GM12873 (cell line): ENCODE data around the gene TSPAN16.

Experiments
- TF ChIP-seq, protein P1 (sequence below): IDR thresholded peaks from 2 replicates; pipeline ENCODE4 v1.5.1; 2012; ENCODE audit warnings: low read depth, mild to moderate bottlenecking, moderate library complexity, low read length, control low read depth; ENCODE audit not compliant: insufficient read depth; ENCODE audit errors: missing control alignments

Gene TSPAN16

DNA sequence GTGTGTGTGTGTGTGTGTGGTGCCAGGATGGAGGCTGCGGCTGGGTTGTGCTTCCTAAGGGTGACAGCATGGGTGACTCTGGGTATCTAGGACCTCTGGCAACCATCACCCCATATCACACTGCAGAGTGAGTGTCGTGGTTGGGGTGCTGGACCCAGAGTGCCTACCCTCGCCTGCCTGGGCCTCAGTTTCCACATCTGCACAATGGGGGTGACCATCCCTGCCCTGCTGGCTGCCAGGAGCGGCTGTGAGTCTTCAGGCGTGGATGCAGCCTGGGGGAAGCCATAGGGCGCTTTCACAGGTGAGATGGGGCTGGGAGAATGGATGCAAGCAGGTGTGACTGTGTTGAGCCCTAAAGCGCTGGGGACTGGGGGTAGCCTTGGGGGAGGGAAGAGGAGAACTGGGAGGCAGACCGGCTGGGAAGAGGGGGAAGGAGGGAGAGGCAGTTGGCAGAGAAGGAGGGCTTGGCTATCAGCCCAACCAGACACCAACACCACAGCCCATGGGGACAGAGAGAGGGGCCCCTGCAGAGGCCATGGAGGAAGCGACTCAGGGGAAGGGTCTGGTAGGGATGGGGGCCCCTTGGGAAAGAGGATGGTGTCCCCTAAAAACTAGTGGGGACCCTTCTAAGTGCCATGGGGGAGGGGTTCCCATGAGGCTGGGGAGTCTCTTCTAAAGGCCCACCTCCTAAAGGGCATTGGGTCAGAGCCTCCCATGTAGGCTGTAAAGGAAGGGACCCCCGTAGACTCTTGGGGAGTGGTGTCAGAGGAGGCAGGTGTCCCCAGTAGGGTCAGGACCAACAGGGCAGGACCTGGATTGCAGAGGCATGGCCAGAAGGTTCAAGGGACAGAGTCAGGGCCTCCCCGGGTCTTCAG, 61.0 kb downstream of the TSPAN16 start:
- TF ChIP-seq, protein P1, sequence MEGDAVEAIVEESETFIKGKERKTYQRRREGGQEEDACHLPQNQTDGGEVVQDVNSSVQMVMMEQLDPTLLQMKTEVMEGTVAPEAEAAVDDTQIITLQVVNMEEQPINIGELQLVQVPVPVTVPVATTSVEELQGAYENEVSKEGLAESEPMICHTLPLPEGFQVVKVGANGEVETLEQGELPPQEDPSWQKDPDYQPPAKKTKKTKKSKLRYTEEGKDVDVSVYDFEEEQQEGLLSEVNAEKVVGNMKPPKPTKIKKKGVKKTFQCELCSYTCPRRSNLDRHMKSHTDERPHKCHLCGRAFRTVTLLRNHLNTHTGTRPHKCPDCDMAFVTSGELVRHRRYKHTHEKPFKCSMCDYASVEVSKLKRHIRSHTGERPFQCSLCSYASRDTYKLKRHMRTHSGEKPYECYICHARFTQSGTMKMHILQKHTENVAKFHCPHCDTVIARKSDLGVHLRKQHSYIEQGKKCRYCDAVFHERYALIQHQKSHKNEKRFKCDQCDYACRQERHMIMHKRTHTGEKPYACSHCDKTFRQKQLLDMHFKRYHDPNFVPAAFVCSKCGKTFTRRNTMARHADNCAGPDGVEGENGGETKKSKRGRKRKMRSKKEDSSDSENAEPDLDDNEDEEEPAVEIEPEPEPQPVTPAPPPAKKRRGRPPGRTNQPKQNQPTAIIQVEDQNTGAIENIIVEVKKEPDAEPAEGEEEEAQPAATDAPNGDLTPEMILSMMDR: no peak

- TF ChIP-seq, protein P1: no peak
Measured at GRCh38 chr19:11359421-11359820, 63.5 kb downstream of the TSPAN16 start.

DNA sequence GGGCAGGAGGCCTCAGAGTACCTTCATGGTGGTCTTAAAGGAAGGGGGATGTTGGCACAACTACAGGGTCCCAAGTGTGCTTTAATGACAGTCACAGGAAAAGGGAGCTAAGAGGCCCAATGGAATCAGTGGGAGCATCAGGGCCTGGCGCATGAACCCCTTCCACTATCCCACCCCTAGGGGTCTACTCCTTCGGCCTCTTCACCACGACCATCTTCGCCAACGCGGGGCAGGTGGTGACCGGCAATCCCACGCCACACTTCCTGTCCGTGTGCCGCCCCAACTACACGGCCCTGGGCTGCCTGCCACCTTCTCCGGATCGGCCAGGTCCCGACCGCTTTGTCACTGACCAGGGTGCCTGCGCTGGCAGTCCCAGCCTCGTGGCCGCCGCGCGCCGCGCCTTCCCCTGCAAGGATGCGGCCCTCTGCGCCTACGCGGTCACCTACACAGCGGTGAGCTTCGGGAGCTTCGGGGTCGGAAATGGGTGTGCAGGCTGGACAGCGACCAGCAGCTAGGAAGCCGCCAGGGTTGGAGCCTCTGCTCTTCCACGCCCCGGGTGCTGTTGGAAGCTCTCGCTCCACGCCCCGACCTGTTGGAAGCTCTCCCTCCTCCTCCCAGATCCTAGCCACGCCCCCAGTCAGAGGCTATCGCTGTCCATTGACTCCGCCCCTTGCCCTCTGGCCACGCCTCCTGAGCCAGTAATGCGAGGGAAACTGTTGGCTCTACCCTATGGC, 65.2 kb downstream of the TSPAN16 start:
- TF ChIP-seq, protein P1: no peak

GRCh38 chr19:11361771-11362731, 66.1 kb downstream of the TSPAN16 start:
- TF ChIP-seq, protein P1: no peak

GRCh38 chr19:11363881-11364280, 67.9 kb downstream of the TSPAN16 start:
- TF ChIP-seq, protein P1: no peak

- TF ChIP-seq, protein P1: no peak
Measured at GRCh38 chr19:11364296-11364904, 68.4 kb downstream of the TSPAN16 start.
